ENCODE results near the gene FBXW5.

The FBXW5 gene

DNA sequence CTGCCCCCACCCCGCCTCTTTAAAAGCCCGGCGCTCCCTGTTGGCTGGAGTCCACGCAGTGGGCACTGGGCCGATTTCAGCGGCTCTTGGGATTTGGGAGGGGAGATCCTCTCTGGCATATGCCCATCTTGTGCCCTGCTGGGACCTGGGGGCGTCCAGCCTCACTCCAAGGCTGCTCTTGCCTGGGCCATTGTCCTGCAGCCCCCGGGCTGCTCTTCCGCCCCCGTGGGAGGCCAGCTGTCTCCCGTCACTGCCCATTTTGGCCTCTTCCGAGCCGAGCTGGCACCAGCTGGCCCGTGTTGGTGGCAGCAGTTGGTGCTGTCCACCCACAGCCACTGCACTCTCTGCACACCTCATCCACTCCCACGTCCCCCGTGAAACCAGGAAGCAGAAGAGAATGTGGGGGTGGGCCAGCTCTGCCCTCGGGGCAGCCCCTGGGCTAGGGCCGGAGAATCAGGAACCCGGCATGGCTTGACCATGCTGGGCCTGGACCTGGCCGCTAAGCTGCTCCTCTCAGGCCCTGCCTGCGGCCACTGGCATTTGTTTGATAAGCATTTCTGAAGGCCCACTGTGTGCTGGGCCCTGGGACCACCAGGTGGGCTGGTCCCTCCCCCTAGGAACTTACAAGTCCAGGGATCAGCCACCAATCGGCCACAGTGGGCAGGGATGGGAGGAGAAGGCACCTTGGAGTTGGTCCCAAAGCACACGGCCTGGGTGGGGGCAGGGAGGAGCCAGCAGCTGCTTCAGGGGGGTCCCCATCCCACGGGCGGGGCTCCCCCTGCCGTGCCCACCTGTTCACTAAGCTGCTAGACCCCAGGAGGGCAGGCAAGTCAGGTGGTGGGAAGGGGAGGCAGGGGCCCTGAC is 2.7 kb upstream of the FBXW5 start:
- TF ChIP-seq, protein P1, sequence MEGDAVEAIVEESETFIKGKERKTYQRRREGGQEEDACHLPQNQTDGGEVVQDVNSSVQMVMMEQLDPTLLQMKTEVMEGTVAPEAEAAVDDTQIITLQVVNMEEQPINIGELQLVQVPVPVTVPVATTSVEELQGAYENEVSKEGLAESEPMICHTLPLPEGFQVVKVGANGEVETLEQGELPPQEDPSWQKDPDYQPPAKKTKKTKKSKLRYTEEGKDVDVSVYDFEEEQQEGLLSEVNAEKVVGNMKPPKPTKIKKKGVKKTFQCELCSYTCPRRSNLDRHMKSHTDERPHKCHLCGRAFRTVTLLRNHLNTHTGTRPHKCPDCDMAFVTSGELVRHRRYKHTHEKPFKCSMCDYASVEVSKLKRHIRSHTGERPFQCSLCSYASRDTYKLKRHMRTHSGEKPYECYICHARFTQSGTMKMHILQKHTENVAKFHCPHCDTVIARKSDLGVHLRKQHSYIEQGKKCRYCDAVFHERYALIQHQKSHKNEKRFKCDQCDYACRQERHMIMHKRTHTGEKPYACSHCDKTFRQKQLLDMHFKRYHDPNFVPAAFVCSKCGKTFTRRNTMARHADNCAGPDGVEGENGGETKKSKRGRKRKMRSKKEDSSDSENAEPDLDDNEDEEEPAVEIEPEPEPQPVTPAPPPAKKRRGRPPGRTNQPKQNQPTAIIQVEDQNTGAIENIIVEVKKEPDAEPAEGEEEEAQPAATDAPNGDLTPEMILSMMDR (IDR thresholded peaks at IDR 0.05; ENCODE audit: insufficient read depth, low read depth, low read length, missing control alignments): no peak
- no peak for DNase-seq (ENCODE audit: low read depth)

DNA sequence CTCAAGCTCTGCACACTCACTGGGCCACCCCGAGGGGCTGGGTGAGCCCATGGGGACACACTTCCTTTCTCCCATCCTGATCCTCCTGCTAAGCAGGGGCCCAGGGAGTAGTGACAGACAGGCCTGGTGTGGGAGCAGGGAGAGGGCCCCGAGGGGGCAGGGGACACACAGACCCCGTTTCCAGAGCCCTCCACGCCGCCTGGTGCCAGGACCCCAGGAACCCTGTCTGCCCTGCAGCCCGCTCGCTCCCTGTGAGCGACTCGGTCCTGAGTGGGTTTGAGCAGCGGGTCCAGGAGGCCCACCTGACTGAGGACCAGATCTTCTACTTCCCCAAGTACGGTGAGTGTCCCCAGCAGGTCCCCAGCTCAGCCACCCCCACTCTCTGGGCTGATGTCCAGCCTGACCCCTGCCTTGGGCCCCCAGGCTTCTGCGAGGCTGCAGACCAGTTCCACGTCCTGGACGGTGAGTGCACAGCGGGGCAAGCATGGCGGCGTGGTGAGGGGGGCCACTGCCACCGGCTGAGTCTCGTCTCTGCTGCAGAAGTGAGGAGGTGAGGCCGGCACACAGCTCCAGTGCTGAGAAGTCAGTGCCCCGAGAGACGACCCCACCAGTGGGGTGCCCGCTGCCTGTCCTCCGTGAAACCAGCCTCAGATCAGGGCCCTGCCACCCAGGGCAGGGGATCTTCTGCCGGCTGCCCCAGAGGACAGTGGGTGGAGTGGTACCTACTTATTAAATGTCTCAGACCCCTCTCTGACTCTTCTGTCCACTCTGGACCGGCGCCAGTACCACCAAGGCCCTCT is 1.9 kb upstream of the FBXW5 start:
- no peak overlapping the region for H3K4me3 ChIP-seq (ENCODE audit: low read depth, low read length)
- TF ChIP-seq, protein P1 (IDR thresholded peaks at IDR 0.05; ENCODE audit: insufficient read depth, low read depth, low read length, missing control alignments): no peak
- no peak for DNase-seq (ENCODE audit: low read depth)

More for the DNA sequence above, 2.7 kb upstream of the FBXW5 start:
- no peak overlapping the region for H3K4me3 ChIP-seq (ENCODE audit: low read depth, low read length)

- DNase-seq (ENCODE audit: low read depth): no peak
- TF ChIP-seq, protein P1 (IDR thresholded peaks at IDR 0.05; ENCODE audit: insufficient read depth, low read depth, low read length, missing control alignments): no peak
- no peak overlapping the region for H3K4me3 ChIP-seq (ENCODE audit: low read depth, low read length)
Measured at GRCh38 chr9:136945333-136946227, 1.0 kb upstream of the FBXW5 start.

DNA sequence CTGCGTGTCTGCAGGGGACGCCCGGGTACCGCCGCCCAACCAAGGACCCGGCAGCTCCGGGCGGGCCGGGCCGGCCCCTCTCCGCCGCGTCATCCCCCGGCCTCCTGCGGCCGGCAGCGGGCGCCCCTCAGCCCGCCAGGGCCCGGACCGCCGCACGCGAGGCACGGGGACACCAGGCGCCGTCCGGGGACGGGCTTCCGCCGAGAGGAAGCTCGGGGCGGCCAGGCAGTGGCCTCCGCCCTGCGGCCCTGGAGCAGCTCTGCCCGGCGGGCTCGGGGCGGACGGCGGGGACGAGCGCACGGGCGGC is 373 bp downstream of the FBXW5 start:
- H3K4me3 ChIP-seq (ENCODE audit: low read depth, low read length): peak overlapping the region; percentile 94
- TF ChIP-seq, protein P1 (IDR thresholded peaks at IDR 0.05; ENCODE audit: insufficient read depth, low read depth, low read length, missing control alignments): peak; percentile 19
- no peak for DNase-seq (ENCODE audit: low read depth)

DNA sequence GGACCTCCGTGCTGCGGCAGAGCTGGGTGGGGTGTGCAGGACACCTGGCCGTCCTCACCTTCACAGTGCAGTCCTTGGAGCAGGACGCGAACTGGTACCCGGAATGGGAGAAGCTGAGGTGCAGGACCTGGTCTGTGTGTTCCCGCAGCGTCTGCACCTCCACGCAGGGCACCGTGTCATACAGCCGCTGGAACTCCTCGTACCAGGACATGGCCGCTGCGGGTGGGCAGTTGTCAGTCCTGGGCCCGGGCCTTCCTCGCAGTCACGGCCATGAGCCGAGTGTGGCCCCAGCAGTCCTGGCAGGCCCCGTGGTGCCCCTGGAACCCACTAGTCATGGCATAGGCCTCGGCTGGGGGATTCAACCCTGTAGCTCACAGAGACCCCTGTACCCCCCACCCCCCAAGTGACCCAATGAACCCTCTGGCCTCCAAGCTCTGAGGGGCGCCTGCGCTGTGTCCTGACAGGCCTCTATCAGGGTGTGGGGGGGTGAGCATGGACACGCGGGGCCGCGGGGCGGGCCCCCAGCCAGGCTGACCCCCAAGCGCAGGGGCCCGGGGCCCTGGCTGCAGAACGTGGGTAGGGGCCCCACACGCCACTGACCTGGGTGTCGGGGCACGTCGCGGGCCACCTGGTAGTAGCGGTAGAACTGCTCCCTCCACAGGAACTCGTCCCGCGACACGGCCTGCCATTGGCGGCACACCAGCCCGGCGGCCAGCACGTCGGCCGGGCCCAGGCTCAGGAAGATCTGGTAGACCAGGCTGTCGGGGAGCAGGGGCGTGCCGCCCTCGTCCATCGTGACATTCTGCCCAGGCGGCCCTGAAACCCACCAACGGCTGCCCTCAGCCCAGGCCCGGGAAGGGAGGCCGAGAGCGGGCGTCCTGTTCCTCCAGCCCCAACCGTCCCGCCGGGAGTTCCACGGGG is 987 bp downstream of the FBXW5 start:
- peak overlapping the region; percentile 94 for H3K4me3 ChIP-seq (ENCODE audit: low read depth, low read length)
- DNase-seq (ENCODE audit: low read depth): peak; percentile 63
- TF ChIP-seq, protein P1 (IDR thresholded peaks at IDR 0.05; ENCODE audit: insufficient read depth, low read depth, low read length, missing control alignments): no peak

- peak overlapping the region; percentile 94 for H3K4me3 ChIP-seq (ENCODE audit: low read depth, low read length)
- TF ChIP-seq, protein P1 (IDR thresholded peaks at IDR 0.05; ENCODE audit: insufficient read depth, low read depth, low read length, missing control alignments): no peak
- DNase-seq (ENCODE audit: low read depth): no peak
Measured at GRCh38 chr9:136942881-136943230, 1.7 kb downstream of the FBXW5 start.

Data from GM12865 (cell line).